HepG2 (cell line): ENCODE results near the gene SLC7A11. TPM values are rescaled to one million over a fixed set of nuclear protein-coding genes. Genes with fewer than 3 reads are reported as not detected.

Experiments
- ATAC-seq: fragments of 200-7000 bp; cut with Tn5 transposase; 3 replicates; pipeline ENCODE4 v1.9.1; 2020; ENCODE audit warnings: mild to moderate bottlenecking, moderate library complexity
- BruUV-seq: library from RNA; stranded (reverse); fragments of 400-500 nt; replicated peaks from 2 replicates; lab custom pipeline; 2021; lab: Mats Ljungman, UMichigan
- CTCF ChIA-PET: fragments of 300-600 bp; formaldehyde crosslinking; extraction: SDS; loops from one replicate; lab custom pipeline; 2021; ENCODE audit warnings: low total read pairs, inconsistent platforms, low intra/inter-chr PET ratio; lab: Yijun Ruan, JAX
- POLR2A ChIA-PET: fragments of 350-600 bp; sonication (Branson Sonifier 250); formaldehyde crosslinking; loops from one replicate; lab custom pipeline; 2020; ENCODE audit warnings: antibody characterized with exemption, inconsistent platforms; lab: Yijun Ruan, JAX
- DNase-seq: peaks from one replicate; pipeline ENCODE4 v3.0.0-alpha.2; 2015; ENCODE audit warnings: low spot score
- FAIRE-seq: peaks from 3 replicates; lab custom pipeline; 2011; peaks lifted over from hg19 to GRCh38; lab: Jason Lieb, UNC
- H2AFZ ChIP-seq: one replicate; pipeline ENCODE4 v1.6.1; 2011; ENCODE audit warnings: low read length, inconsistent platforms
- H3K27ac ChIP-seq: fragments of 300-600 bp; 3 replicates; pipeline ENCODE4 v1.8.0; 2011; ENCODE audit warnings: mixed run types, mild to moderate bottlenecking, mixed read lengths, low read length, inconsistent platforms; ENCODE audit not compliant: insufficient read depth; ENCODE audit errors: extremely low read length
- H3K27me3 ChIP-seq, 2 experiments: fragments of 200-600 bp in 1 of 2; 2 replicates in 1 of 2; 3 replicates in 1 of 2; pipeline versions ENCODE4 v1.6.0 to v1.8.0; 2011; ENCODE audit warnings: low read length in 2 of 2, mild to moderate bottlenecking in 2 of 2, moderate library complexity in 2 of 2, inconsistent platforms in 1 of 2; ENCODE audit not compliant: insufficient read depth in 2 of 2, control insufficient read depth in 1 of 2
- H3K36me3 ChIP-seq, 2 experiments: fragments of 200-600 bp in 1 of 2; replicated peaks in 1 of 2; 2 replicates in 1 of 2; 3 replicates in 1 of 2; pipeline versions ENCODE4 v1.5.1 to v1.8.0; 2011; ENCODE audit warnings: low read length in 2 of 2, inconsistent platforms in 1 of 2; ENCODE audit not compliant: insufficient read depth in 2 of 2, control insufficient read depth in 1 of 2
- H3K4me1 ChIP-seq: 2 replicates; pipeline ENCODE4 v1.5.1; 2012; ENCODE audit warnings: low read length, inconsistent platforms; ENCODE audit not compliant: insufficient read depth
- H3K4me2 ChIP-seq: 2 replicates; pipeline ENCODE4 v1.6.0; 2011; ENCODE audit warnings: low read depth, low read length, inconsistent platforms
- H3K4me3 ChIP-seq, 3 experiments: fragments of 200-600 bp in 1 of 3; sonication (generic), shearing (Covaris generic) in 1 of 3; replicated peaks in 1 of 3; 2 replicates each; pipeline ENCODE4 v1.5.1; 2011 to 2016; ENCODE audit warnings: low read length in 3 of 3, inconsistent platforms in 2 of 3, low read depth in 2 of 3, mild to moderate bottlenecking in 2 of 3, control low read depth in 1 of 3, mixed read lengths in 1 of 3; ENCODE audit not compliant: insufficient read depth in 1 of 3
- H3K79me2 ChIP-seq: one replicate; pipeline ENCODE4 v1.6.1; 2011; ENCODE audit warnings: low read length, inconsistent platforms; ENCODE audit not compliant: insufficient read depth
- H3K9ac ChIP-seq: 2 replicates; pipeline ENCODE4 v1.6.0; 2011; ENCODE audit warnings: mild to moderate bottlenecking, low read depth, low read length, inconsistent platforms; ENCODE audit not compliant: insufficient read depth
- H3K9me3 ChIP-seq: 2 replicates; pipeline ENCODE4 v1.5.1; 2012; ENCODE audit warnings: mild to moderate bottlenecking, low read length
- H4K20me1 ChIP-seq: 2 replicates; pipeline ENCODE4 v1.6.0; 2011; ENCODE audit warnings: inconsistent platforms, mild to moderate bottlenecking, low read length, moderate library complexity; ENCODE audit not compliant: insufficient read depth
- BCL6 ChIP-seq: IDR thresholded peaks from 2 replicates; pipeline ENCODE4 v1.6.1; 2016; ENCODE audit warnings: missing genetic modification reagents, missing compliant biosample characterization
- HMGA1 ChIP-seq: sonication (generic); formaldehyde crosslinking; conservative IDR thresholded peaks from 2 replicates; pipeline ENCODE4 v1.4.0; 2020; ENCODE audit warnings: missing genetic modification reagents
- HNRNPUL1 ChIP-seq: fragments of 200-400 bp; formaldehyde crosslinking; IDR thresholded peaks from 2 replicates; pipeline ENCODE4 v1.6.1; 2017; ENCODE audit warnings: low read depth, mild to moderate bottlenecking, low read length, moderate library complexity
- HOXA5 ChIP-seq: sonication (generic); formaldehyde crosslinking; IDR thresholded peaks from 2 replicates; pipeline ENCODE4 v1.4.0; 2020; ENCODE audit warnings: missing genetic modification reagents
- MATR3 ChIP-seq: sonication (generic); formaldehyde crosslinking; IDR thresholded peaks from 2 replicates; pipeline ENCODE4 v1.4.0; 2020; ENCODE audit warnings: missing genetic modification reagents
- MTF1 ChIP-seq: sonication (generic); formaldehyde crosslinking; IDR thresholded peaks from 2 replicates; pipeline ENCODE4 v1.5.0; 2020; ENCODE audit warnings: missing genetic modification reagents
- ZBTB42 ChIP-seq: sonication (generic); formaldehyde crosslinking; IDR thresholded peaks from 2 replicates; pipeline ENCODE4 v1.5.0; 2020; ENCODE audit warnings: mild to moderate bottlenecking, missing genetic modification reagents
- ZFP36 ChIP-seq: fragments of 150-350 bp; IDR thresholded peaks from 2 replicates; pipeline ENCODE4 v1.6.1; 2018; ENCODE audit warnings: borderline replicate concordance, low read length, low read depth; ENCODE audit not compliant: partially characterized antibody
- ZNF121 ChIP-seq: sonication (generic); formaldehyde crosslinking; IDR thresholded peaks from 2 replicates; pipeline ENCODE4 v1.5.0; 2020; ENCODE audit warnings: mild to moderate bottlenecking, missing genetic modification reagents
- ZSCAN21 ChIP-seq: sonication (generic); formaldehyde crosslinking; IDR thresholded peaks from 2 replicates; pipeline ENCODE4 v1.8.0; 2022; ENCODE audit warnings: mild to moderate bottlenecking, missing genetic modification reagents, moderate library complexity, borderline replicate concordance
- WGBS: methylation state at CpG from one replicate; pipeline ENCODE4 v1.1.6; 2017; ENCODE audit warnings: low lambda C conversion rate; 5-methylcytosine and 5-hydroxymethylcytosine counted together
- in situ Hi-C: cut with HindIII; loops from 2 replicates; pipeline ENCODE4 v1.10.0; 2017; ENCODE audit warnings: low pct_unique_long_range_greater_than_20kb; ENCODE audit not compliant: extremely low pct_ligation_motif_present
- intact Hi-C: fragments of 100-400 bp; cut with micrococcal nuclease; formaldehyde crosslinking; loops from one replicate; pipeline ENCODE4 v1.10.0; 2022; ENCODE audit not compliant: unreplicated experiment
- polyA plus RNA-seq, 8 experiments: library from polyadenylated mRNA; depleted of rRNA in 3 of 8; stranded (reverse) in 7 of 8; unstranded in 1 of 8; fragments of >200 nt; fragmentation: Illumina TruSeq in 4 of 8; extraction: Trizol in 4 of 8; gene quantifications; 2 replicates each; pipeline versions ENCODE4 v1.2.1 to v1.2.3, GENCODE V29; 2011 to 2016; ENCODE audit warnings: low read depth in 4 of 8, missing spikeins in 1 of 8, mixed read lengths in 1 of 8; ENCODE audit not compliant: insufficient read depth in 1 of 8
- total RNA-seq, 5 experiments: library from RNA; depleted of rRNA; stranded (reverse); fragments of >200 nt; fragmentation: Illumina TruSeq; extraction: Trizol; gene quantifications; 2 replicates each; pipeline ENCODE4 v1.2.3, GENCODE V29; 2016; ENCODE audit warnings: low read depth in 1 of 5
- TF ChIP-seq, protein P1 (sequence below): sonication (generic); formaldehyde crosslinking; IDR thresholded peaks from 2 replicates; pipeline ENCODE4 v1.5.0; 2020; ENCODE audit warnings: mild to moderate bottlenecking, missing genetic modification reagents
- TF ChIP-seq, protein P2 (sequence below): sonication (generic); formaldehyde crosslinking; IDR thresholded peaks from 2 replicates; pipeline ENCODE4 v1.8.1; 2023; ENCODE audit warnings: missing genetic modification reagents, mild to moderate bottlenecking, borderline replicate concordance

The SLC7A11 gene
- total and polyA plus RNA-seq, 2 of the 13 experiments (the other 11 are each of a cell fraction or from before 2014, with no cell fraction given) = 15.7 to 17.5 TPM

DNA sequence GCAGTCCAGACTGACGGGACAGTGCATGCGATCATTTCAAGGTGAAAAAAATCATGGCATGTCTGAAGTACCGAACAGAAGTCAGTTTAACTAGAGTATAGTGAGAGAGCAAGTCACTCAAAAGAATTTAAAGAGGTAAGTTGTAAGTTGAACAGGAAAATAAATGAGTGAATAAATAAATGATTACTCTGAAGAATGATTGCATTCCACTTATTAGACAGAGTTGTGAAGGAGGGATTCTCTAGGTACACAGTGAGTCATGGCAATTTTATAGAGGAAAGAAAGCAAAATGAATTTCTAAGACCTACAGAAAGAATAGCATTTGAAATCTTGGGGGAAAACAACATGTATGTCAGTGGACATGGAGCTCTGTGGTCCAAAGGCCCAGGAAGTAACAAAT lies 37.1 kb upstream of the SLC7A11 start:
- intact Hi-C loops = no loop called here
- H3K4me2 ChIP-seq = no peak overlapping the region
- in situ Hi-C loops = no loop called here
- TF ChIP-seq ZFP36 = no peak
- TF ChIP-seq ZBTB42 (CRISPR knock-in tag) = no peak
- no peaks in the 10 kb centered on the region for H3K9me3 ChIP-seq
- no peaks in the 10 kb centered on the region for H3K36me3 ChIP-seq
- H3K79me2 ChIP-seq = no peaks in the 10 kb centered on the region
- H3K27ac ChIP-seq = no peak overlapping the region
- H3K9ac ChIP-seq = no peak overlapping the region
- no peak overlapping the region for H2AFZ ChIP-seq
- no peaks in the 10 kb centered on the region for H3K4me1 ChIP-seq
- ChIA-PET POLR2A (no interaction called here), CTCF (no interaction called here)
- no TSS peak for BruUV-seq
- no peak for FAIRE-seq
- no peaks in the 10 kb centered on the region for H3K27me3 ChIP-seq
- no peaks in the 10 kb centered on the region for H4K20me1 ChIP-seq
- no peak overlapping the region for H3K4me3 ChIP-seq
- WGBS = 20% methylated on average over 3 of the region's 3 CpGs
- no peak for DNase-seq
- ATAC-seq = no peak

DNA sequence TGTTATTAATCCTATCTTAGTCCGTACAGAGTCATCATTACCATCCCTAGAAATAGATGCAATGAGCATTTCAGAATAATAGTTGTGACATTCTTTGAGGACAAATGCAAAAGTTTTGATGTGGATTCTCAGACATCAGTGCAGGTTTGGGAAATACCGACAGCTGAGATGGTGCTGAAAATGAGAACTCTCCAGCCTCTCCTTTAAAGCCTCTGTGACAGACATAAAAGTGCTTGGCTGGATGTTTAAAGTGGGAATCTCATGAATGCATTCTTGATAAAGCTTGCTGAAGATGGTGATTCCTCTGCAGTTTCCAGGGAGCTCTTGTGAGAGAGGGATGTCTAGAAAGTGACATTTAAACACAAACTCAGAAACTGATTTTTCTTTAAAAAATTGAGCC lies 35.0 kb upstream of the SLC7A11 start:
- no peak for DNase-seq
- TF ChIP-seq ZSCAN21 (no peak), HNRNPUL1 (no peak), ZNF121 (CRISPR knock-in tag) (no peak), BCL6 (CRISPR knock-in tag) (no peak), HOXA5 (CRISPR knock-in tag) (no peak), MATR3 (CRISPR knock-in tag) (no peak), HMGA1 (CRISPR knock-in tag) (no peak), MTF1 (no peak)
- TF ChIP-seq, protein P1, sequence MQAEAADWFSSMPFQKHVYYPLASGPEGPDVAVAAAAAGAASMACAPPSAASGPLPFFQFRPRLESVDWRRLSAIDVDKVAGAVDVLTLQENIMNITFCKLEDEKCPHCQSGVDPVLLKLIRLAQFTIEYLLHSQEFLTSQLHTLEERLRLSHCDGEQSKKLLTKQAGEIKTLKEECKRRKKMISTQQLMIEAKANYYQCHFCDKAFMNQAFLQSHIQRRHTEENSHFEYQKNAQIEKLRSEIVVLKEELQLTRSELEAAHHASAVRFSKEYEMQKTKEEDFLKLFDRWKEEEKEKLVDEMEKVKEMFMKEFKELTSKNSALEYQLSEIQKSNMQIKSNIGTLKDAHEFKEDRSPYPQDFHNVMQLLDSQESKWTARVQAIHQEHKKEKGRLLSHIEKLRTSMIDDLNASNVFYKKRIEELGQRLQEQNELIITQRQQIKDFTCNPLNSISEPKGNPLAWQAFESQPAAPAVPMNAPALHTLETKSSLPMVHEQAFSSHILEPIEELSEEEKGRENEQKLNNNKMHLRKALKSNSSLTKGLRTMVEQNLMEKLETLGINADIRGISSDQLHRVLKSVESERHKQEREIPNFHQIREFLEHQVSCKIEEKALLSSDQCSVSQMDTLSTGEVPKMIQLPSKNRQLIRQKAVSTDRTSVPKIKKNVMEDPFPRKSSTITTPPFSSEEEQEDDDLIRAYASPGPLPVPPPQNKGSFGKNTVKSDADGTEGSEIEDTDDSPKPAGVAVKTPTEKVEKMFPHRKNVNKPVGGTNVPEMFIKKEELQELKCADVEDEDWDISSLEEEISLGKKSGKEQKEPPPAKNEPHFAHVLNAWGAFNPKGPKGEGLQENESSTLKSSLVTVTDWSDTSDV (CRISPR knock-in tag) = no peak
- TF ChIP-seq, protein P2, sequence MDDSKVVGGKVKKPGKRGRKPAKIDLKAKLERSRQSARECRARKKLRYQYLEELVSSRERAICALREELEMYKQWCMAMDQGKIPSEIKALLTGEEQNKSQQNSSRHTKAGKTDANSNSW (CRISPR knock-in tag) = no peak
- CTCF ChIA-PET = no interaction called here

More for the DNA sequence above, 35.0 kb upstream of the SLC7A11 start:
- BruUV-seq = no TSS peak
- POLR2A ChIA-PET = no interaction called here
- Histone ChIP-seq H3K9me3 (no peaks in the 10 kb centered on the region), H2AFZ (no peak overlapping the region), H3K27me3 (no peaks in the 10 kb centered on the region), H3K79me2 (no peaks in the 10 kb centered on the region), H3K9ac (no peak overlapping the region), H3K36me3 (no peaks in the 10 kb centered on the region), H3K27ac (no peak overlapping the region), H3K4me3 (no peak overlapping the region), H3K4me2 (no peak overlapping the region), H4K20me1 (no peaks in the 10 kb centered on the region), H3K4me1 (no peaks in the 10 kb centered on the region)
- intact Hi-C loops = no loop called here
- WGBS = 40% methylated on average over 2 of the region's 2 CpGs
- FAIRE-seq (no peak), ATAC-seq (no peak)
- in situ Hi-C loops = no loop called here
